GM04503 (cell line): ENCODE results near the gene AQP5.
A peak's percentile ranks its signal among the peaks of the same experiment; 100 is the strongest.

Experiments used
- DNase-seq: peaks from one replicate; pipeline ENCODE4 v3.0.0-alpha.2; 2012; ENCODE audit warnings: low read depth

The AQP5 gene

GRCh38 chr12:49964849-49965624 lies 3.4 kb downstream of the AQP5 start:
- no peak for DNase-seq

- no peak for DNase-seq
These were observed 4.2 kb downstream of the AQP5 start for GRCh38 chr12:49965836-49966235.

GRCh38 chr12:49966511-49967041 lies 4.9 kb downstream of the AQP5 start:
- no peak for DNase-seq

GRCh38 chr12:49967042-49967776 lies 5.5 kb downstream of the AQP5 start:
- DNase-seq: peak; percentile 16

- DNase-seq: no peak
These were observed 6.1 kb downstream of the AQP5 start for GRCh38 chr12:49967777-49968250.

- DNase-seq: no peak
These were observed 6.8 kb downstream of the AQP5 start for GRCh38 chr12:49968471-49968870.

GRCh38 chr12:49969027-49969426 lies 7.4 kb downstream of the AQP5 start:
- no peak for DNase-seq

GRCh38 chr12:49969651-49970429 lies 8.2 kb downstream of the AQP5 start:
- no peak for DNase-seq

- no peak for DNase-seq
These were observed 9.0 kb downstream of the AQP5 start for GRCh38 chr12:49970658-49971057.

GRCh38 chr12:49971141-49971540 lies 9.5 kb downstream of the AQP5 start:
- DNase-seq: no peak

GRCh38 chr12:49972129-49972528 lies 10.5 kb downstream of the AQP5 start:
- DNase-seq: no peak

- no peak for DNase-seq
These were observed 11.1 kb downstream of the AQP5 start, which contains the start of gene AQP6 for GRCh38 chr12:49972641-49973360. TSS of gene AQP6 (plus strand) at chr12:49972947. CDS start at chr12:49973174, 227 bp downstream.

- DNase-seq: no peak
These were observed 11.7 kb downstream of the AQP5 start for GRCh38 chr12:49973361-49973830.

GRCh38 chr12:49974231-49974675 lies 12.6 kb downstream of the AQP5 start:
- DNase-seq: no peak

- DNase-seq: no peak
These were observed 13.1 kb downstream of the AQP5 start for GRCh38 chr12:49974677-49975317.

- no peak for DNase-seq
These were observed 13.7 kb downstream of the AQP5 start for GRCh38 chr12:49975318-49975761.

GRCh38 chr12:49976557-49976956 lies 14.9 kb downstream of the AQP5 start:
- no peak for DNase-seq

- DNase-seq: no peak
These were observed 16.5 kb downstream of the AQP5 start for GRCh38 chr12:49978125-49978524.

- no peak for DNase-seq
These were observed 17.4 kb downstream of the AQP5 start for GRCh38 chr12:49979016-49979586.

- no peak for DNase-seq
These were observed 18.1 kb downstream of the AQP5 start for GRCh38 chr12:49979791-49980190.
